Left lung (tissue), 10 donors: ENCODE data around the gene ROBO3. TPM values are rescaled to one million over a fixed set of nuclear protein-coding genes. Genes with fewer than 3 reads are reported as not detected.

ENCODE experiments used
- ATAC-seq: fragments of 200-7000 bp; cut with Tn5 transposase; one replicate; pipeline ENCODE4 v1.9.1; 2020; ENCODE audit warnings: moderate library complexity
- DNase-seq, 4 donors: peaks; one replicate each; pipeline ENCODE4 v3.0.0-alpha.2; 2013 to 2020
- H3K27ac ChIP-seq, 2 donors: fragments of 200-600 bp; sonication (generic) in 1 of 2; one replicate each; pipeline versions ENCODE4 v1.5.0 to v1.8.0; 2020 to 2021
- H3K27me3 ChIP-seq, 2 donors: fragments of 200-600 bp; sonication (generic) in 1 of 2; one replicate each; pipeline versions ENCODE4 v1.5.0 to v1.8.0; 2020 to 2021
- H3K36me3 ChIP-seq, 2 donors: fragments of 200-600 bp; sonication (generic) in 1 of 2; one replicate each; pipeline versions ENCODE4 v1.5.0 to v1.8.0; 2020 to 2021
- H3K4me1 ChIP-seq, 2 donors: fragments of 200-600 bp; one replicate each; pipeline ENCODE4 v1.8.0; 2021
- H3K4me3 ChIP-seq, 2 donors: fragments of 200-600 bp; sonication (generic) in 1 of 2; one replicate each; pipeline versions ENCODE4 v1.5.0 to v1.8.0; 2020 to 2021; ENCODE audit warnings: mild to moderate bottlenecking in 1 of 2
- H3K9me3 ChIP-seq, 2 donors: fragments of 200-600 bp; sonication (generic) in 1 of 2; one replicate each; pipeline versions ENCODE4 v1.5.0 to v1.8.0; 2020 to 2021
- intact Hi-C, 2 donors: fragments of 100-400 bp; cut with DNase I; formaldehyde crosslinking; loops; one replicate each; pipeline versions ENCODE4 v1.11.2 to v1.14.2; 2022
- polyA plus RNA-seq, 6 donors: library from polyadenylated mRNA; unstranded; fragments of 120-200 nt; gene quantifications; one replicate each; pipeline ENCODE4 v1.2.1, GENCODE V29; 2013; ENCODE audit not compliant: insufficient read length in 6 of 6
- total RNA-seq, 2 donors: library from RNA; stranded (reverse); fragmentation: NEBNext Ultra II Directional; extraction: Animal tissue kit (Norgen Biotek cat#: 25700); gene quantifications; one replicate each; pipeline ENCODE4 v1.2.1, GENCODE V29; 2021
- TF ChIP-seq, protein P1 (sequence below), 2 donors: fragments of 200-600 bp; sonication (generic) in 1 of 2; IDR thresholded peaks; one replicate each; pipeline versions ENCODE4 v1.5.0 to v1.8.0; 2021; ENCODE audit warnings: antibody characterized with exemption in 2 of 2
- donor health status: DM: no; HTN: yes; CAD: no.
- donor health status: DM: no; HTN: no; CAD: no.

ROBO3 gene
- total and polyA plus RNA-seq, 8 donors: 11.0 to 54.8 (median 43.7) TPM

DNA sequence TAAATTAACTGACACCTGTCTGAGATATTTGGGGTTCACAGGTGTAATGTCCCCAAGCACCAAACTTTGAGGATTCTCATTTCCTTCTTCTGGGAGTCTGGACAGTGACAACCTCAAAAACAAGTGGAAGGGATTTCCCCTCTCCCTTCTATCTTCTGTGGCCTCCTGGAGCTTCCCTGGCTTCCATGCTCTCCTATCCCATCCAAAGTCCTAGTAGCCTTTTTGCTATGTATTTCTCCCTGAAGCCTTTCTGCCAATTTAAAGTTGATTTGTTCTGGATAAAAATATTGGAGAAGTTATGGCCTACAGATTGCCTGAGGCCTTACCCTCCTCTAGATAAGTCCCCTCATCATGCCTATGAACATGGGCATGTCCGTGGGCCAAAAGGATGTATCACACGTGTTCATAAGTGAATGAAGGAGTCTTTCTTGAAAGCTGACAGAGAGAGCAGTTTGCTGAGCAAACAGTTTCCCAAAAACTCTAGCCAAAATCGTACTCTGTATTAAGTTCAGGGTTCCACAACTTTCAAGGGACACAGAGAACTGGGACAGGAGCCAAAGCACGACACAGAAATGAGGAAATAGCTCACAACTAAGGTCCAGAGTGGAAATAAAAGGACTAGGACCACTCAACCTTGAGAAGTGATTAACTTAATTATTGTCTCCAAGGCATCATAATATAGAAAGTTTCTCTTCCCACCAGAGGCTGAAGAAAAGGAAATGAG, 63.9 kb downstream of the ROBO3 start:
- Histone ChIP-seq H3K27me3 (peaks cover 0 to under 1% of the 10 kb centered on the region in 2 donors), H3K4me3 (no peak overlapping the region), H3K4me1 (no peaks in the 10 kb centered on the region), H3K36me3 (no peaks in the 10 kb centered on the region), H3K9me3 (no peaks in the 10 kb centered on the region), H3K27ac (no peak overlapping the region)
- TF ChIP-seq, protein P1, sequence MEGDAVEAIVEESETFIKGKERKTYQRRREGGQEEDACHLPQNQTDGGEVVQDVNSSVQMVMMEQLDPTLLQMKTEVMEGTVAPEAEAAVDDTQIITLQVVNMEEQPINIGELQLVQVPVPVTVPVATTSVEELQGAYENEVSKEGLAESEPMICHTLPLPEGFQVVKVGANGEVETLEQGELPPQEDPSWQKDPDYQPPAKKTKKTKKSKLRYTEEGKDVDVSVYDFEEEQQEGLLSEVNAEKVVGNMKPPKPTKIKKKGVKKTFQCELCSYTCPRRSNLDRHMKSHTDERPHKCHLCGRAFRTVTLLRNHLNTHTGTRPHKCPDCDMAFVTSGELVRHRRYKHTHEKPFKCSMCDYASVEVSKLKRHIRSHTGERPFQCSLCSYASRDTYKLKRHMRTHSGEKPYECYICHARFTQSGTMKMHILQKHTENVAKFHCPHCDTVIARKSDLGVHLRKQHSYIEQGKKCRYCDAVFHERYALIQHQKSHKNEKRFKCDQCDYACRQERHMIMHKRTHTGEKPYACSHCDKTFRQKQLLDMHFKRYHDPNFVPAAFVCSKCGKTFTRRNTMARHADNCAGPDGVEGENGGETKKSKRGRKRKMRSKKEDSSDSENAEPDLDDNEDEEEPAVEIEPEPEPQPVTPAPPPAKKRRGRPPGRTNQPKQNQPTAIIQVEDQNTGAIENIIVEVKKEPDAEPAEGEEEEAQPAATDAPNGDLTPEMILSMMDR (IDR thresholded peaks at IDR 0.05): no peak
- intact Hi-C loops: no loop called here
- DNase-seq (no peak), ATAC-seq (no peak)

DNA sequence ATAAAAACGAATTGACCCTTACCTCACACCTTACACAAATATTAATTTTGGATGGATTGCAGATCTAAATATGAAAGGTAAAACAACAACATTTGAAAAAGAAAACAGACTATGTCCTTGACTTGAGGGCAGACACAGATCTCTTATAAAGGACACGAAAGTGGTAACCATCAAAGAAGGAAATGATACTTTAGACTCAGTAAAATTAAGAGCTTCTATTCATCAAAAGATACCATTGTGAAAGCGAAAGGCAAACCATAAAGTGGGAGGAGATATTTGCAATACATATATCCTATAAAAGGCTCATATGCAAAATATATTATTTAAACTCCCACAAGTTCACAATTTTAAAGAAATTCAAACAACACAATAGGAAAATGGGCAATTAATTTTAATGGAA, 65.6 kb downstream of the ROBO3 start:
- H3K27me3 ChIP-seq: peaks cover 0 to 6% of the 10 kb centered on the region in 2 donors

More for the DNA sequence above, 65.6 kb downstream of the ROBO3 start:
- Histone ChIP-seq H3K9me3 (no peaks in the 10 kb centered on the region), H3K36me3 (no peaks in the 10 kb centered on the region), H3K4me3 (no peak overlapping the region), H3K4me1 (peaks cover 0 to 4% of the 10 kb centered on the region in 2 donors), H3K27ac (no peak overlapping the region)
- TF ChIP-seq, protein P1 (IDR thresholded peaks at IDR 0.05): no peak
- no peak for ATAC-seq
- no peak for DNase-seq
- intact Hi-C loops: no loop called here

Other genes with a start within 250 kb of the ROBO3 start
- gene TBRG1, start 242.6 kb upstream of the ROBO3 start, total RNA-seq: 10 to 100 TPM; 34.1 to 41.9 TPM
- 10 to 100 TPM; 30.2 to 40.9 (median 37.5) TPM for gene TBRG1, start 242.6 kb upstream of the ROBO3 start, polyA plus RNA-seq
- 10 to 100 TPM; 34.6 to 71.5 TPM for gene SIAE, start 191.7 kb upstream of the ROBO3 start, total RNA-seq
- 10 to 100 TPM; 13.3 to 17.5 (median 16.1) TPM for gene SIAE, start 191.7 kb upstream of the ROBO3 start, polyA plus RNA-seq
- 1 to 10 TPM; 5.6 TPM for gene SPA17, start 191.5 kb upstream of the ROBO3 start, total RNA-seq
- 10 to 100 TPM in 5 of 6 donors, 1 to 10 TPM in 1; 9.7 to 20.9 (median 16.5) TPM for gene SPA17, start 191.5 kb upstream of the ROBO3 start, polyA plus RNA-seq
- gene NRGN, start 125.5 kb upstream of the ROBO3 start, total RNA-seq: 10 to 100 TPM; 50.5 to 62.1 TPM
- 10 to 100 TPM; 16.5 to 25.1 (median 22.1) TPM for gene NRGN, start 125.5 kb upstream of the ROBO3 start, polyA plus RNA-seq
- 10 to 100 TPM; 16.0 to 35.6 TPM for gene VSIG2, start 113.2 kb upstream of the ROBO3 start, total RNA-seq
- gene VSIG2, start 113.2 kb upstream of the ROBO3 start, polyA plus RNA-seq: 10 to 100 TPM; 25.0 to 32.6 (median 27.5) TPM
- gene ESAM, start 103.1 kb upstream of the ROBO3 start, total RNA-seq: 100 to 1,000 TPM; 116 to 119 TPM
- gene ESAM, start 103.1 kb upstream of the ROBO3 start, polyA plus RNA-seq: 100 to 1,000 TPM; 103 to 139 (median 121) TPM
- 10 to 100 TPM in 1 of 2 donors, 1 to 10 TPM in 1; 9.4 to 12.2 TPM for gene MSANTD2, start 65.0 kb upstream of the ROBO3 start, total RNA-seq
- 10 to 100 TPM; 33.5 to 46.3 (median 44.0) TPM for gene MSANTD2, start 65.0 kb upstream of the ROBO3 start, polyA plus RNA-seq
- 10 to 100 TPM; 38.2 to 39.4 TPM for gene ROBO4, start 32.4 kb downstream of the ROBO3 start, total RNA-seq
- gene ROBO4, start 32.4 kb downstream of the ROBO3 start, polyA plus RNA-seq: 10 to 100 TPM; 31.1 to 61.9 (median 49.4) TPM
- gene HEPN1, start 53.8 kb downstream of the ROBO3 start, total RNA-seq: not detected
- gene HEPN1, start 53.8 kb downstream of the ROBO3 start, polyA plus RNA-seq: under 1 TPM in 1 of 6 donors, not detected in 5; 0.15 TPM
- gene HEPACAM, start 70.6 kb downstream of the ROBO3 start, total RNA-seq: not detected
- under 1 TPM in 5 of 6 donors, not detected in 1; 0.04 to 0.31 (median 0.07) TPM for gene HEPACAM, start 70.6 kb downstream of the ROBO3 start, polyA plus RNA-seq
- gene CCDC15, start 88.8 kb downstream of the ROBO3 start, total RNA-seq: 1 to 10 TPM; 1.7 to 2.7 TPM
- gene CCDC15, start 88.8 kb downstream of the ROBO3 start, polyA plus RNA-seq: 10 to 100 TPM in 1 of 6 donors, 1 to 10 TPM in 5; 5.1 to 10.1 (median 6.5) TPM
- gene SLC37A2, start 197.9 kb downstream of the ROBO3 start, total RNA-seq: 10 to 100 TPM; 19.3 to 42.5 TPM
- 1 to 10 TPM; 2.2 to 4.0 (median 3.2) TPM for gene SLC37A2, start 197.9 kb downstream of the ROBO3 start, polyA plus RNA-seq
- 10 to 100 TPM; 19.9 to 28.1 TPM for gene TMEM218, start 246.2 kb downstream of the ROBO3 start, total RNA-seq
- 10 to 100 TPM; 51.6 to 58.7 (median 53.6) TPM for gene TMEM218, start 246.2 kb downstream of the ROBO3 start, polyA plus RNA-seq